Fibroblast of villous mesenchyme (primary cell): Measurements from ENCODE around the gene DNAJC17. TPM values are rescaled to one million over a fixed set of nuclear protein-coding genes. Genes with fewer than 3 reads are reported as not detected.

Experiments used
- DNase-seq: peaks from one replicate; pipeline ENCODE4 v3.0.0-alpha.2; 2010; ENCODE audit warnings: low read depth
- H3K4me3 ChIP-seq: 2 replicates; pipeline ENCODE4 v1.5.1; 2011; ENCODE audit warnings: low read depth, mild to moderate bottlenecking, low read length
- CTCF ChIP-seq: IDR thresholded peaks from 2 replicates; pipeline ENCODE4 v1.5.1; 2012; ENCODE audit warnings: low read depth, mild to moderate bottlenecking, low read length; ENCODE audit not compliant: insufficient read depth
- total RNA-seq: library from RNA; depleted of rRNA; stranded (reverse); fragments of >200 nt; gene quantifications from 2 replicates; pipeline ENCODE4 v1.2.3, GENCODE V29; 2012

Gene DNAJC17
- total RNA-seq, 1 donor: 30.7 TPM

GRCh38 chr15:40850576-40851112 lies 43.4 kb upstream of the DNAJC17 start:
- no peak overlapping the region for H3K4me3 ChIP-seq
- TF ChIP-seq CTCF: no peak
- no peak for DNase-seq

DNA sequence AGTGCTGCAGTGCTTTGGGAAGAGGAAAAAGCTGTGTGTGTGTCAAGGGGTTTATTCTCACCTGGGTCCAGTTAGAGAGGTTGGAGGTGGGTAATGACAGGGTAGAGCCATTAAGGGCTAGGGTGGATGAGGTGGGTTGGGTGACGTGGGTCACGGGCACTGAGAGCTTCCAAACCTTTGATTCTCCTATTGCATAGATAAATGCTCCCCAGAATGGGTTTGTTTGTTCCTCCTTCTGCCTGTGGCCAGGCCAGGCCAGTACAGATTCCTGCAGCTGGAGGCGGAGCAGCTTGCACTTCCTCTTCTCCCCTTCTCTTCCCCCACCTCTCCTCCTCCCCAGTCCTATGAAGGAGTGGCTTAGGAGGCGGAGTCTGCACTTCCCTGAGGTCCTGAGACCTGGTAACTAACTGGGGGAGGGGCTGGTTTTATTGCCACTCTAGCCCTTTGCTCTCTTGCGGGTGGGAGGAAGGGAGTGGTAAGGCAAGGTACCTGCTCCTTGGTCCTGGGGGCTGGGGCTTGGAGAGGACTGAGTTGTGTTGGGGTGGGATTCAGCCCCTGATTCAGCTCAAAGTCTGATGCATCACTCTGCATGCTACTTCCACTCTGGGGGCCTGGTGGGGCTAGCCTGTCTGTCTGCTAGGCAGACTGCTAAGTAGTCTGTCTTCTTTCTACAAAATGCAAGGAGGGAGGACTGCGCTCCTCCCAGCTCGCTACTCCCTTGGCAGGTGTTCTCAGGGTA lies 40.1 kb upstream of the DNAJC17 start:
- peak; percentile 11 for DNase-seq
- TF ChIP-seq CTCF: no peak
- H3K4me3 ChIP-seq: no peak overlapping the region

GRCh38 chr15:40846841-40847222 lies 39.6 kb upstream of the DNAJC17 start:
- no peak overlapping the region for H3K4me3 ChIP-seq
- no peak for TF ChIP-seq CTCF
- DNase-seq: no peak

DNA sequence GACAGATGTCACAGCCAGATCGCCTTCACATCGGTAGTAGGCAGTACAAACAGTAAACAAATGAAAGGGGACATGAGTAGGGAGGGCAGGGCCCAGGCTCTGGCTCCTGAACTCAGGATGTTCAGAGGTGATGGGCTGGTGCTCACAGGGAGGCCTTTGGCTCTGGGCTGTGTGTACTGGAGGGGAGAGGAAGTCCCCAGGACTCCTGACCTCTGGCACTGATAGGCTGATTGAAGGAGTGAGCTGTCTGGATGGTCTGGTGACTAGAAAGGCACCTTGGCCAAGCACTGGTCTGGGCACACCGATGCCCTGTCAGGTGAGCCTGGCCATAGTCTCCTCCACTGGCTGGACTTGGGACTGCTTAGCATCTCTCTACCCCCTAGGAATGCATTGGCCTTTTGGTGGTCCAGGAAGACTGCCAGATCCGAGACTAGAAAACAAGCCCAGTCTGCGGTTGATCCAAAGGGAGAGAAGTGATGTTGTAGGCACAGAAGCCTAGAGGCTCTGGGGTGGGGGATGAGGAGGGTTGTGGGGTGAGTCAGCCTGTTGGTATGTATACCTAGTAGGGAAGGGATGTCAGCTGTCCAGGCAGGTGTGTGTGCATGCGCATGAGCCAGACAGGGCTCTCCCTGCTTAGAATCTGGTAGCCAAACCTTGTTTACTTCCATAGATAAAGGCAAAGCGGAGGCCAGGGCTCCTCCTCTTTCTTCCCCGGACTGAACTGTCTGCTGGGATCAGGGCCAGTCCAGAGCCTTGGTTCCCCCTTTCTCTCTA lies 38.4 kb upstream of the DNAJC17 start:
- no peak for DNase-seq
- H3K4me3 ChIP-seq: no peak overlapping the region
- no peak for TF ChIP-seq CTCF

DNA sequence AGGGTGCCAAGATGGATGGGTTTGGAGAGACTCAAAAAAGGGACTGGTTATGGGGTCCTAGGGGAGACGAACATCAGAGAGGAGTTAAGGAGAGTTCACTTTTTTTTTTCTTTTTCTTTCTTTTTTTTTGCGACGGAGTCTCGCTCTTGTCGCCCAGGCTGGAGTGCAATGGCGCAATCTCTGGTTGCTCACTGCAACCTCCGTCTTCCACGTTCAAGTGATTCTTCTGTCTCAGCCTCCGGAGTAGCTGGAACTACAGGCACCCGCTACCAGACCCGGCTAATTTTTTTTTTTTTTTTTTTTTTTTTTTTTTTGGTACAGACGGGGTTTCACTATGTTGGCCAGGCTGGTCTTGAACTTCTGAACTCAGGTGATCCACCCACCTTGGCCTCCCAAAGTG lies 37.8 kb upstream of the DNAJC17 start:
- H3K4me3 ChIP-seq: peak overlapping the region; percentile 50
- DNase-seq: no peak
- no peak for TF ChIP-seq CTCF

DNA sequence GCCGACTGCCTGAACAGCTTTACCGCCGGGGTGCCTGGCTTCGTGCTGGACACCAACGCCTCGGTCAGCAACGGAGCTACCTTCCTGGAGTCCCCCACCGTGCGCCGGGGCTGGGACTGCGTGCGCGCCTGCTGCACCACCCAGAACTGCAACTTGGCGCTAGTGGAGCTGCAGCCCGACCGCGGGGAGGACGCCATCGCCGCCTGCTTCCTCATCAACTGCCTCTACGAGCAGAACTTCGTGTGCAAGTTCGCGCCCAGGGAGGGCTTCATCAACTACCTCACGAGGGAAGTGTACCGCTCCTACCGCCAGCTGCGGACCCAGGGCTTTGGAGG lies 37.4 kb upstream of the DNAJC17 start:
- no peak for DNase-seq
- H3K4me3 ChIP-seq: peak overlapping the region; percentile 50
- no peak for TF ChIP-seq CTCF
